DND-41 (cell line): Measurements from ENCODE around the gene VSTM2B.

Experiments
- ATAC-seq: fragments of 200-7000 bp; cut with Tn5 transposase; 3 replicates; pipeline ENCODE4 v1.9.1; 2021; ENCODE audit warnings: low read depth; ENCODE audit not compliant: insufficient read depth
- DNase-seq: peaks from one replicate; pipeline ENCODE4 v3.0.0-alpha.2; 2020
- H2AFZ ChIP-seq: 2 replicates; pipeline ENCODE4 v1.6.0; 2012; ENCODE audit warnings: low read depth, low read length
- H3K27ac ChIP-seq: 2 replicates; pipeline ENCODE4 v1.5.1; 2012; ENCODE audit warnings: low read length, inconsistent platforms
- H3K27me3 ChIP-seq: fragments of 200-600 bp; sonication (generic); 2 replicates; pipeline ENCODE4 v1.6.0; 2012; ENCODE audit warnings: low read length, mild to moderate bottlenecking, inconsistent platforms; ENCODE audit not compliant: insufficient read depth, poor library complexity
- H3K36me3 ChIP-seq: 2 replicates; pipeline ENCODE4 v1.5.1; 2012; ENCODE audit warnings: low read length, inconsistent platforms; ENCODE audit not compliant: insufficient read depth
- H3K4me1 ChIP-seq: 2 replicates; pipeline ENCODE4 v1.5.1; 2012; ENCODE audit warnings: mild to moderate bottlenecking, low read length; ENCODE audit not compliant: insufficient read depth
- H3K4me2 ChIP-seq: 2 replicates; pipeline ENCODE4 v1.6.0; 2012; ENCODE audit warnings: mild to moderate bottlenecking, moderate library complexity, low read length, inconsistent platforms; ENCODE audit not compliant: insufficient read depth
- H3K4me3 ChIP-seq, 2 experiments: fragments of 200-600 bp in 1 of 2; shearing (Covaris generic) in 1 of 2; 2 replicates each; pipeline ENCODE4 v1.5.1; 2012 to 2016; ENCODE audit warnings: inconsistent platforms in 2 of 2, low read length in 2 of 2, mild to moderate bottlenecking in 2 of 2, low read depth in 1 of 2, moderate library complexity in 1 of 2
- H3K79me2 ChIP-seq: 2 replicates; pipeline ENCODE4 v1.6.0; 2012; ENCODE audit warnings: low read length, inconsistent platforms; ENCODE audit not compliant: insufficient read depth
- H3K9ac ChIP-seq: 2 replicates; pipeline ENCODE4 v1.6.0; 2012; ENCODE audit warnings: low read depth, mild to moderate bottlenecking, inconsistent platforms, low read length, moderate library complexity
- H3K9me3 ChIP-seq: 2 replicates; pipeline ENCODE4 v1.5.1; 2012; ENCODE audit warnings: low read length, moderate library complexity, mild to moderate bottlenecking, inconsistent platforms; ENCODE audit not compliant: insufficient read depth, severe bottlenecking
- H4K20me1 ChIP-seq: 2 replicates; pipeline ENCODE4 v1.6.0; 2012; ENCODE audit warnings: low read length; ENCODE audit not compliant: insufficient read depth
- EZH2 ChIP-seq: IDR thresholded peaks from 3 replicates; pipeline ENCODE4 v1.6.1; 2012; ENCODE audit warnings: borderline replicate concordance, low read depth, mild to moderate bottlenecking, moderate library complexity, low read length, inconsistent platforms; ENCODE audit not compliant: severe bottlenecking
- TF ChIP-seq, protein P1 (sequence below): IDR thresholded peaks from 2 replicates; pipeline ENCODE4 v1.5.1; 2012; ENCODE audit warnings: borderline replicate concordance, low read length, moderate library complexity, mild to moderate bottlenecking; ENCODE audit not compliant: poor library complexity, severe bottlenecking; ENCODE audit errors: extremely low read depth

Gene VSTM2B

GRCh38 chr19:29524201-29524911 lies 1.4 kb upstream of the VSTM2B start:
- ATAC-seq (no peak), DNase-seq (no peak)
- no peak for TF ChIP-seq EZH2
- TF ChIP-seq, protein P1, sequence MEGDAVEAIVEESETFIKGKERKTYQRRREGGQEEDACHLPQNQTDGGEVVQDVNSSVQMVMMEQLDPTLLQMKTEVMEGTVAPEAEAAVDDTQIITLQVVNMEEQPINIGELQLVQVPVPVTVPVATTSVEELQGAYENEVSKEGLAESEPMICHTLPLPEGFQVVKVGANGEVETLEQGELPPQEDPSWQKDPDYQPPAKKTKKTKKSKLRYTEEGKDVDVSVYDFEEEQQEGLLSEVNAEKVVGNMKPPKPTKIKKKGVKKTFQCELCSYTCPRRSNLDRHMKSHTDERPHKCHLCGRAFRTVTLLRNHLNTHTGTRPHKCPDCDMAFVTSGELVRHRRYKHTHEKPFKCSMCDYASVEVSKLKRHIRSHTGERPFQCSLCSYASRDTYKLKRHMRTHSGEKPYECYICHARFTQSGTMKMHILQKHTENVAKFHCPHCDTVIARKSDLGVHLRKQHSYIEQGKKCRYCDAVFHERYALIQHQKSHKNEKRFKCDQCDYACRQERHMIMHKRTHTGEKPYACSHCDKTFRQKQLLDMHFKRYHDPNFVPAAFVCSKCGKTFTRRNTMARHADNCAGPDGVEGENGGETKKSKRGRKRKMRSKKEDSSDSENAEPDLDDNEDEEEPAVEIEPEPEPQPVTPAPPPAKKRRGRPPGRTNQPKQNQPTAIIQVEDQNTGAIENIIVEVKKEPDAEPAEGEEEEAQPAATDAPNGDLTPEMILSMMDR = no peak
- Histone ChIP-seq H3K36me3 (no peaks in the 10 kb centered on the region), H3K79me2 (no peaks in the 10 kb centered on the region), H4K20me1 (no peaks in the 10 kb centered on the region), H2AFZ (no peak overlapping the region), H3K27ac (no peak overlapping the region), H3K27me3 (no peaks in the 10 kb centered on the region), H3K4me2 (no peak overlapping the region), H3K4me3 (no peak overlapping the region), H3K4me1 (no peaks in the 10 kb centered on the region), H3K9me3 (peaks cover 3% of the 10 kb centered on the region), H3K9ac (no peak overlapping the region)

GRCh38 chr19:29524912-29525831 lies 622 bp upstream of the VSTM2B start:
- Histone ChIP-seq H2AFZ (no peak overlapping the region), H3K79me2 (no peaks in the 10 kb centered on the region), H4K20me1 (no peaks in the 10 kb centered on the region), H3K27ac (no peak overlapping the region), H3K9me3 (peaks cover 3% of the 10 kb centered on the region), H3K27me3 (no peaks in the 10 kb centered on the region), H3K4me2 (no peak overlapping the region), H3K4me1 (no peaks in the 10 kb centered on the region), H3K36me3 (no peaks in the 10 kb centered on the region), H3K9ac (no peak overlapping the region), H3K4me3 (no peak overlapping the region)
- no peak for TF ChIP-seq EZH2
- TF ChIP-seq, protein P1 = no peak
- DNase-seq (no peak), ATAC-seq (no peak)

GRCh38 chr19:29526730-29527499 lies 1.1 kb downstream of the VSTM2B start:
- Histone ChIP-seq H4K20me1 (no peaks in the 10 kb centered on the region), H2AFZ (no peak overlapping the region), H3K9ac (no peak overlapping the region), H3K4me3 (no peak overlapping the region), H3K4me1 (no peaks in the 10 kb centered on the region), H3K27ac (no peak overlapping the region), H3K4me2 (no peak overlapping the region), H3K79me2 (no peaks in the 10 kb centered on the region), H3K9me3 (peaks cover 3% of the 10 kb centered on the region), H3K27me3 (no peaks in the 10 kb centered on the region), H3K36me3 (no peaks in the 10 kb centered on the region)
- TF ChIP-seq EZH2 = no peak
- TF ChIP-seq, protein P1 = no peak
- DNase-seq = no peak
- ATAC-seq = no peak
